Aorta (tissue), 5 donors: ENCODE measurements around the gene CHML. TPM values are rescaled to one million over a fixed set of nuclear protein-coding genes. Genes with fewer than 3 reads are reported as not detected.
A peak's percentile ranks its signal among the peaks of the same experiment; 100 is the strongest.

Source experiments
- ATAC-seq: fragments of 200-7000 bp; cut with Tn5 transposase; one replicate; pipeline ENCODE4 v1.9.1; 2022; ENCODE audit warnings: moderate library complexity; ENCODE audit not compliant: low FRiP score
- DNase-seq, 2 donors: peaks; one replicate each; pipeline ENCODE4 v3.0.0-alpha.2; 2020
- H3K27ac ChIP-seq, 2 donors: one replicate each; pipeline ENCODE4 v1.5.1; 2013; ENCODE audit warnings: low read length in 2 of 2, mild to moderate bottlenecking in 2 of 2, moderate library complexity in 2 of 2, control low read depth in 1 of 2, inconsistent platforms in 1 of 2, low read depth in 1 of 2
- H3K27me3 ChIP-seq, 2 donors: one replicate each; pipeline ENCODE4 v1.6.1; 2013; ENCODE audit warnings: control low read depth in 1 of 2, low read length in 1 of 2, mild to moderate bottlenecking in 1 of 2, moderate library complexity in 1 of 2; ENCODE audit not compliant: insufficient read depth in 2 of 2, control insufficient read depth in 1 of 2
- H3K36me3 ChIP-seq, 2 donors: one replicate each; pipeline ENCODE4 v1.6.1; 2013; ENCODE audit warnings: control low read depth in 1 of 2, low read length in 1 of 2, mild to moderate bottlenecking in 1 of 2; ENCODE audit not compliant: insufficient read depth in 2 of 2, control insufficient read depth in 1 of 2
- H3K4me1 ChIP-seq, 2 donors: one replicate each; pipeline ENCODE4 v1.6.1; 2013; ENCODE audit warnings: low read length in 2 of 2, control low read depth in 1 of 2, mild to moderate bottlenecking in 1 of 2, moderate library complexity in 1 of 2; ENCODE audit not compliant: insufficient read depth in 2 of 2, control insufficient read depth in 1 of 2
- H3K4me3 ChIP-seq, 2 donors: one replicate each; pipeline ENCODE4 v1.5.1; 2013; ENCODE audit warnings: low read length in 2 of 2, control low read depth in 1 of 2, mild to moderate bottlenecking in 1 of 2
- H3K9me3 ChIP-seq: one replicate; pipeline ENCODE4 v1.6.1; 2013; ENCODE audit warnings: mild to moderate bottlenecking, low read length; ENCODE audit not compliant: control insufficient read depth
- WGBS, 2 donors: extraction: QIAGEN DNeasy Blood & Tissue Kit; methylation state at CpG; one replicate each; pipeline ENCODE4 v1.1.7; 2013; 5-methylcytosine and 5-hydroxymethylcytosine counted together
- intact Hi-C, 2 donors: fragments of 100-400 bp; cut with DNase I; formaldehyde crosslinking; loops; one replicate each; pipeline versions ENCODE4 v1.14.2 to v1.15.0; 2022
- polyA plus RNA-seq, 2 donors: library from polyadenylated mRNA; stranded (reverse); fragments of 200-250 nt; gene quantifications; one replicate each; pipeline ENCODE4 v1.2.3, GENCODE V29; 2013
- total RNA-seq, 2 donors: library from RNA; stranded (reverse); fragmentation: NEBNext Ultra II Directional; extraction: Animal tissue kit (Norgen Biotek cat#: 25700); gene quantifications; one replicate each; pipeline ENCODE4 v1.2.1, GENCODE V29; 2021
- donor health status: healthy with polysubstance abuse.
- donor health status: Bipolar disorder and iron deficiency.
- donor health status: DM: no; HTN: no; CAD: no.
- donor health status: DM: no; HTN: no; CAD: no.
- donor health status: DM: yes; HTN: yes; CAD: no.

Gene CHML
- total and polyA plus RNA-seq, 4 donors: 2.6 to 13.3 (median 6.5) TPM

- ATAC-seq (no peak), DNase-seq (no peak)
- Histone ChIP-seq H3K9me3 (no peaks in the 10 kb centered on the region), H3K4me3 (no peak overlapping the region), H3K36me3 (no peaks in the 10 kb centered on the region), H3K27ac (no peak overlapping the region), H3K4me1 (no peaks in the 10 kb centered on the region), H3K27me3 (no peaks in the 10 kb centered on the region)
- WGBS, 2 donors: 42 to 46% methylated on average over 8 of the region's 8 CpGs
- intact Hi-C loops: no loop called here
Observed at GRCh38 chr1:241615043-241615974, 24.9 kb downstream of the CHML start.

GRCh38 chr1:241614572-241614971 is 25.6 kb downstream of the CHML start:
- intact Hi-C loops: loop anchor here in 1 of 2 donors (5.0 kb wide), 1 partner anchor 218 kb away; no protein-coding TSS in a partner anchor
- H3K4me1 ChIP-seq: no peaks in the 10 kb centered on the region
- no peaks in the 10 kb centered on the region for H3K36me3 ChIP-seq
- 77 to 79% methylated on average over 4 of the region's 4 CpGs for WGBS, 2 donors
- H3K9me3 ChIP-seq: no peaks in the 10 kb centered on the region
- H3K27ac ChIP-seq: no peak overlapping the region
- no peak overlapping the region for H3K4me3 ChIP-seq
- DNase-seq (no peak), ATAC-seq (no peak)
- H3K27me3 ChIP-seq: no peaks in the 10 kb centered on the region

DNA sequence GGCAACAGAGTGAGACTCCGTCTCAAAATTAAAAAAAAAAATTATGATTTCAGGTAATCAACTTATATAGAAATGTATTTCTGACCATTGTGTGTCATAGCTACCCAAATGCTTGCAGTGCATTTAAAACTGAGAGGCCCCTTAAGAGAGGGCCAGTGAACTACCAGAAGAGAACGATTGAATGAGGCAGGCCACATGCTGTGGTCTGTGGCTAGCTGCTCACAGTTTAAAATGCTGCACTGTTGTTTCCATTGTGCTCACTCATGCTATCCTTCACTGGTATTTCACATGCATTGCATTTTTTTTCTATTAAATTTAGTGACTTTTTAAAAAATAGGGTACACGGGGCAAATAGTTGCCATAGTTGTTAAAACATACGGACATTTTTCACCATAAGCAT is 26.0 kb downstream of the CHML start:
- WGBS, 2 donors: 90 to 93% methylated on average over 4 of the region's 4 CpGs
- Histone ChIP-seq H3K4me1 (no peaks in the 10 kb centered on the region), H3K36me3 (no peaks in the 10 kb centered on the region), H3K27ac (no peak overlapping the region), H3K9me3 (no peaks in the 10 kb centered on the region), H3K4me3 (no peak overlapping the region), H3K27me3 (no peaks in the 10 kb centered on the region)
- DNase-seq (no peak), ATAC-seq (no peak)
- intact Hi-C loops: loop anchor here in 1 of 2 donors (5.0 kb wide), 1 partner anchor 218 kb away; no protein-coding TSS in a partner anchor

DNA sequence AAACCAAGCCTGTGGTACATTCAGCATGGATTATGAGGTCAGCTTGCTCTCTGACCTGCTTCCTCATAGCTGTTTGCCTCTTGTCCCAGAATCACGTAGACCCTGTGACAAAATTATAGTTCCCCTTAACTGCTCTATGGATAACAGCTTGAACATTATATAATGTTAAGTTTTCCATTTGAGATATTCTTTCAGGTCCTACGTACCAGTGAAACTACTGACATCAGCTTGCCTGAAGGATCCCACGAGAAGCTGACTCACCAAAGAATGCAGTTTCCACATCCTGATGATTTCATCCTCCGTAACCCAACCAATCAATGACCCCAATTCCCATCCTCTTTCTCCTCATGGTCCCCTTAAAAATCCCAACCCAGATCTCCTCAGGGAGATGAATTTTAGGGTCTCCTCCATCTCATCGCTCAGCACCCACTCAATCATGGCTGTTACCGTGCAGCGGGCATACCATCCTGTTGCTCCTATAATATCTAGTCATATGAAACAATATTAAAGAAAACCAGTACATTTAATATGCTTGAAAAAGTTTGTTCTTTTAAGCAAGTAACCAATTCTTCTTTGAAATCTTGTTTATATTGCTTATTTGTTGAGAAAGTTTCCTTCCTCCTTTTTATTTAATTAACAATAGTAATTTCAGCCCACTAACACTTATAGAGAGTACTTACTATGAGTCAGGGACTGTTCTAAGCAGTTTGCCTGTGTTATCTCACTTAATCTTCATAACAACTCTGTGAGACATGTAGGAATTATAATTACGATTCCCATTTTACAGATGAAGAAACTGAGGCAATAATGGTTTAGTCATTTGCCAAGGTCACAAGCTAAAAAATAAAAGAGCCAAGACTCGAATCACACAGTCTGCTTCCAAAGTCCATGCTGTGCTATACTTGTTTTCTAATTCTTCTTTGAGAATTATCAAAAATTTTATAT is 27.4 kb downstream of the CHML start:
- DNase-seq (no peak), ATAC-seq (no peak)
- no peaks in the 10 kb centered on the region for H3K9me3 ChIP-seq
- no peak overlapping the region for H3K4me3 ChIP-seq
- no peaks in the 10 kb centered on the region for H3K4me1 ChIP-seq
- intact Hi-C loops: loop anchor here in 1 of 2 donors (5.0 kb wide), 1 partner anchor 219 kb away; no protein-coding TSS in a partner anchor
- no peak overlapping the region for H3K27ac ChIP-seq
- H3K36me3 ChIP-seq: no peaks in the 10 kb centered on the region
- no peaks in the 10 kb centered on the region for H3K27me3 ChIP-seq
- WGBS, 2 donors: 82 to 88% methylated on average over 9 of the region's 9 CpGs

GRCh38 chr1:241611736-241612135 is 28.4 kb downstream of the CHML start:
- H3K9me3 ChIP-seq: no peaks in the 10 kb centered on the region
- H3K36me3 ChIP-seq: no peaks in the 10 kb centered on the region
- no peak overlapping the region for H3K4me3 ChIP-seq
- intact Hi-C loops: loop anchor here (2.0 to 5.0 kb wide), 2 partner anchors 221 to 223 kb away; no protein-coding TSS in a partner anchor
- H3K4me1 ChIP-seq: no peaks in the 10 kb centered on the region
- H3K27me3 ChIP-seq: no peaks in the 10 kb centered on the region
- WGBS, 2 donors: 84 to 90% methylated on average over 1 of the region's 1 CpG
- DNase-seq: no peak
- no peak overlapping the region for H3K27ac ChIP-seq
- ATAC-seq: no peak

- Histone ChIP-seq H3K4me3 (no peak overlapping the region), H3K4me1 (no peaks in the 10 kb centered on the region), H3K27me3 (no peaks in the 10 kb centered on the region), H3K36me3 (no peaks in the 10 kb centered on the region), H3K27ac (no peak overlapping the region), H3K9me3 (no peaks in the 10 kb centered on the region)
- intact Hi-C loops: loop anchor here (2.0 to 5.0 kb wide), 2 partner anchors 221 to 224 kb away; no protein-coding TSS in a partner anchor
- WGBS, 2 donors: 3 to 4% methylated on average over 3 of the region's 3 CpGs
- peak; percentile 81 for ATAC-seq
- DNase-seq: no peak
Observed at GRCh38 chr1:241611063-241611462, 29.1 kb downstream of the CHML start.

DNA sequence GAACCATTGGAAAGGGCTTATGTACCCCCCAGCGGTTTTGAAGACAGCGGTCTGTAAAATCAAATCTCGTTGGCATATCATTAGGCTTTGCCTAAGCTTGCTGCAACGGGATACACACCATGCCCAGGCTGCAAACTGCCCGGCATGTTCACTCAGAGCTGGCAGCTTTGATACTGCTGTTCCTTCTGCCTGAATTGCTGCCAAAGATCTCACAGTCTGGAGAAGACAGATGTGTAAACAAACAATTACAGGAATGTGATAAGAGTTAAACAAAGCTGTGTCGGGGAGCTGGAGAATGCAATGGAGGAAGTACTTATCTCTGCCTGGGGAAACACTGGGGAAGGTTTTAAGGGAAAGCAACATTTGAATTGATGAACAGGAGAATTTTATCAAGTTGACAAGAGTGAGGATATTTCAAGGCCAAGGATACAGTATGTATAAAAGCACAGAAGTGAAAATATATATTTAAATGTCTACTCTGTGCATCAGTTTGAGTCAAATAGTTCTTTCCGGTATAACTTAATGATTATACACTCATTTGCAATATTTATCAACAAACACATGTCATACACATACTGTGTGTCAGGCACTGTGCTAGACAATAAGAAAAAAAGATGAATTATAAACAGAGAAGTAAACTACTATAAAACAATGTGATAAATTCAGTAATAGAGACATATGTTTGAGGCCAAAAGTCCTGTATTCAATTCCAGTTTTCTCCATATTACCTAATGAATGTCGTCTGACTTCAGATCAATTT is 29.9 kb downstream of the CHML start:
- Histone ChIP-seq H3K36me3 (no peaks in the 10 kb centered on the region), H3K4me3 (no peak overlapping the region), H3K27me3 (no peaks in the 10 kb centered on the region), H3K27ac (no peak overlapping the region), H3K4me1 (no peaks in the 10 kb centered on the region), H3K9me3 (no peaks in the 10 kb centered on the region)
- intact Hi-C loops: loop anchor here (2.0 to 5.0 kb wide), 2 partner anchors 222 to 225 kb away; no protein-coding TSS in a partner anchor
- no peak for DNase-seq
- ATAC-seq: no peak
- 34 to 36% methylated on average over 8 of the region's 8 CpGs for whole genome bisulfite sequencing, 2 donors
